Activated naive CD4-positive, alpha-beta T cell treated with anti-CD3 and anti-CD28 coated beads, Interleukin-2, amount 50 U/mL, for 72 hours (primary cell): Measurements from ENCODE around the gene FBXL16. TPM values are rescaled to one million over a fixed set of nuclear protein-coding genes. Genes with fewer than 3 reads are reported as not detected.

Source experiments
- ATAC-seq, 2 donors: fragments of 150-1000 bp; cut with Tn5 transposase; 2 replicates each; pipeline ENCODE4 v1.10.0; 2021; ENCODE audit warnings: mild to moderate bottlenecking in 2 of 2, moderate library complexity in 2 of 2
- DNase-seq, 2 donors: peaks; one replicate each; pipeline ENCODE4 v3.0.0; 2021 to 2022; ENCODE audit warnings: low spot score in 2 of 2
- H3K27ac Mint-ChIP-seq, 2 donors: one replicate each; pipeline ENCODE4 v1.8.0; 2022; ENCODE audit warnings: mild to moderate bottlenecking in 2 of 2, mixed read lengths in 2 of 2
- H3K36me3 Mint-ChIP-seq, 2 donors: one replicate each; pipeline ENCODE4 v1.8.0; 2022; ENCODE audit warnings: mixed read lengths in 2 of 2
- H3K9me3 Mint-ChIP-seq, 2 donors: one replicate each; pipeline ENCODE4 v1.8.0; 2022; ENCODE audit warnings: mixed read lengths in 2 of 2
- total RNA-seq, 2 donors: library from RNA; stranded (reverse); gene quantifications; one replicate each; pipeline ENCODE4 v1.2.3, GENCODE V29; 2022

FBXL16 gene
- total RNA-seq, 2 donors from 2014 or later, result 2.8 to 16.4 TPM

- ATAC-seq, result peak in 1 of 2 donors; percentile 5
These were observed 34.8 kb upstream of the FBXL16 start for GRCh38 chr16:740459-740763.

DNA sequence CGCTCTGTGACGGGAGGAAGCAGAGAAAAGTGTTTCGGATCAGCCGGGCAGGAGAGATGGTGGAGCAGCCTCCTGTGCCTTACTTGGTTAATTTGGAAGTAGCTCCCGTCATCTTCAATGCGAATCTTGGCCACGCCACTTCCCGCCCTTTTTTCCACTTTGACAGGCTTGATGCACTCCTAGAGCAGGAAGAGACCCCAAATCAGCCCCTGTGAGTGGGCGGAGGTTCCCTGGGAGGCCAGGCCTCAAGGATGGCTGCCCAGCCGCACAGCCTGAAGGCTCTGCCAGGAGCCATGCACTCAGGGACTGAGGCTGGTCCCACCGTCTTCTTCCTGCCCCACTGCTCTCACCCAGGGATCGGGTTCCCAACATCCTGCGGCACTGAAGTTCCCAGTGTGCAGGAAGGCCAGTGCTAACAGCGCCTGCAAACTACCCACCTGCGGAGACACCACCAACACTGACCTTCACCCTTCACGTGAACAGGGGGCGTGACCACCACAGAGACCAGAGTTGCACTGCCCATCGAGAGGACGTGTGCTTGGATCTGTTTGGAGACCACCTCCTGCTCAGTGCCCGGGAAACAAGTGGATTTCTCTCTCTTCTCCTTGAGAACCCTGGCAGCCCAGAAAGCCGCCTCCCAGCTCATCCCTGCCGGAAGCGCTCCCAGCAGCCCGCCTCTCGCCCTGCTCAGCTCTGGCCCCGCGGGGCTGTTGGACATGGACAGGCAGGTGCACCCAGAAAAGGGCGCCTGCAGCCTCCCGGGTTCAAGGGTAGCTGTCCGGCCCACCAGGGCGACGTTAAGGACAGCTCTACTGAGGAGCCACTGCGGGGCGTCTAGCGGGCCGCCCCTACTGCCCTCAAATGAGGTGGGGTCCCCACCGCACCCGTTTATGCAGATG, 34.2 kb upstream of the FBXL16 start:
- Mint-ChIP-seq H3K9me3 (no peaks in the 10 kb centered on the region), H3K27ac (peak overlapping the region; percentile 50 to 85), H3K36me3 (peaks cover 10 to 27% of the 10 kb centered on the region in 2 donors)
- ATAC-seq, result no peak
- DNase-seq, result no peak

More at GRCh38 chr16:740459-740763, 34.8 kb upstream of the FBXL16 start:
- Mint-ChIP-seq H3K36me3 (peaks cover 8 to 24% of the 10 kb centered on the region in 2 donors), H3K9me3 (no peaks in the 10 kb centered on the region), H3K27ac (peak overlapping the region in 1 of 2 donors; percentile 85)
- DNase-seq, result no peak

- no peak for ATAC-seq
- Mint-ChIP-seq H3K27ac (peak overlapping the region in 1 of 2 donors; percentile 74), H3K9me3 (no peaks in the 10 kb centered on the region), H3K36me3 (peaks cover 10 to 27% of the 10 kb centered on the region in 2 donors)
- no peak for DNase-seq
These were observed 31.4 kb upstream of the FBXL16 start for GRCh38 chr16:736936-737481.

- peak; percentile 78 to 92 for ATAC-seq
- peak overlapping the region; percentile 53 to 90 for H3K27ac Mint-ChIP-seq
- H3K36me3 Mint-ChIP-seq, result peaks cover 10 to 27% of the 10 kb centered on the region in 2 donors
- peak; percentile 57 to 74 for DNase-seq
- no peaks in the 10 kb centered on the region for H3K9me3 Mint-ChIP-seq
These were observed 30.4 kb upstream of the FBXL16 start for GRCh38 chr16:735982-736453.

DNA sequence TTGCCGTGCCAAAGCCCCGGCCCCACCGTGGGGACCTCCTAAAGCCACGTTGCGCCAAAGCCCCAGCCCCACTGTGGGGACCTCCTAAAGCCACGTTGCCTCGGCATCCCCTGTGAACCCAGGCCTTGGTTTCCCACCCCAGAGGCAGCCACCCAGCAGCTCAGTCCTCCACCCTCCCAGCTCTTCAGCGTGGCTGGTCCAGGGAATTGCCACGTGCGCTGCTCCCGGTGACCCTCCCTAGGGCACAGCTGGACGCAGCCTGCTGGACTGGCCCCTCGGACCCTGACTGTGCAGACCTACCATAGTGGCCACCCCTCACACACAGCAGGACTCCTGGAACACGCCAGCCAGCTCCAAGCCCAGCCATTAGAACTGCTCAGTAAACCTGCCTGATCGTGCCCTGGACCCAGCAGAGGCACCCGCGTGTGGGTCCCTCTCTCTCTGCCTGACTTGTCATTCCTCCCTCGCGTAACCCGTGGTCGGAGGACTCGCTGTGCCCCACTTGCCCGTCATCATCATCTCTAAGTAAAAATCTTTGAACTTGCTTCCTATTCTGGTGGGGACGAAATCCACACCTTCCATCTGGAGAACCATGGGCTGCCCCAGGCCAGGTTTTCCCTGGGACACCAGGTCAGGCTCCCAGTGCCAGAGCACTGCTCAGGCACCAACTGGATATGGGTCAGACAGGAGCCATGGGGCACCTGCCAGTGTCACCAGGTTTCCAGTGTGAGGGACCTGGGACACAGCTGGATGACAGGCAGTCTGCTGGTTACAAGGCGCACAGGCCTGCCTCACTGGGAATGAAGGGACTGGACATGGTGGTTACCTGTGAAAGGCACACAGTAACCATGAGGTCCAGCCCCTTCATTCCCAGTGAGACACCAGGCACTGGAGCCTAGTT, 29.6 kb upstream of the FBXL16 start:
- H3K27ac Mint-ChIP-seq, result peak overlapping the region; percentile 65 to 90
- ATAC-seq (no peak), DNase-seq (no peak)
- no peaks in the 10 kb centered on the region for H3K9me3 Mint-ChIP-seq
- peaks cover 10 to 27% of the 10 kb centered on the region in 2 donors for H3K36me3 Mint-ChIP-seq

DNA sequence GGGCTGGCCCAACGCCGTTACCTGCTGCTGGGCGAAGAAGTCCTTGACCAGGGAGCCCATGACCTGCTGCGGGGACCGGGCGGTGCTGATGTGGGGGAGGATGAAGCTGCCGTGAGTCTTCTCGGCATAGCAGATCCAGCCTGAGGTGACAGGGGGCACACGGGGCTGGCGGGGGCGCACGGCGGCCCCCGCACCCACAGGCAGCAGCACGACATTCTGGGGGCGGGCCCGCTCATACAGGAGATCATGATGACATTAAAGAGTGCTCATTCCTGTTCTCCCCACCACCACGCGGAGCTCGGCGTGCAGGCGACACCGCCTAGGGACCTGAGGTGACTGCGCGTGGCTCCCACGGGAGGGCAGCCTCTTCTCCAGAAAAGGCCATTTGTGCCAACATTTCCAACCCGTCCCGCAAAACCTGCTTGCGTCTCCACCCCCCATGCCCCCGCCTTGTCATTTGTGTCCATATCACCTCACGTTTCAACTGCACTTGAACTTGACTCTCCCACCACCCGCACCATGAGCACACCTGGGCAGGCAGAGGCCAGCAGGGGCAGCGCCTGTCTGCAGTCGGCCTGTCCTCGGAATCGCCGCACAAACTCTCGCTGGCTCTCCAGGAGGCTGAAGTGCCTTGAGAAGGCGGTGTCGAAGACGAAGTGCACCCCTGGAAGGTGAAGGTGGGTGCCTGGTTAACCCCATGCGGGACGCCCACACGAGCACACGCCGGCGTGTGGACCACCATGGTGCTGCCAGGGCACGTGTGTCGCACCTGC, 28.8 kb upstream of the FBXL16 start:
- no peak for DNase-seq
- ATAC-seq, result no peak
- Mint-ChIP-seq H3K27ac (no peak overlapping the region), H3K36me3 (peaks cover 10 to 23% of the 10 kb centered on the region in 2 donors), H3K9me3 (no peaks in the 10 kb centered on the region)

DNA sequence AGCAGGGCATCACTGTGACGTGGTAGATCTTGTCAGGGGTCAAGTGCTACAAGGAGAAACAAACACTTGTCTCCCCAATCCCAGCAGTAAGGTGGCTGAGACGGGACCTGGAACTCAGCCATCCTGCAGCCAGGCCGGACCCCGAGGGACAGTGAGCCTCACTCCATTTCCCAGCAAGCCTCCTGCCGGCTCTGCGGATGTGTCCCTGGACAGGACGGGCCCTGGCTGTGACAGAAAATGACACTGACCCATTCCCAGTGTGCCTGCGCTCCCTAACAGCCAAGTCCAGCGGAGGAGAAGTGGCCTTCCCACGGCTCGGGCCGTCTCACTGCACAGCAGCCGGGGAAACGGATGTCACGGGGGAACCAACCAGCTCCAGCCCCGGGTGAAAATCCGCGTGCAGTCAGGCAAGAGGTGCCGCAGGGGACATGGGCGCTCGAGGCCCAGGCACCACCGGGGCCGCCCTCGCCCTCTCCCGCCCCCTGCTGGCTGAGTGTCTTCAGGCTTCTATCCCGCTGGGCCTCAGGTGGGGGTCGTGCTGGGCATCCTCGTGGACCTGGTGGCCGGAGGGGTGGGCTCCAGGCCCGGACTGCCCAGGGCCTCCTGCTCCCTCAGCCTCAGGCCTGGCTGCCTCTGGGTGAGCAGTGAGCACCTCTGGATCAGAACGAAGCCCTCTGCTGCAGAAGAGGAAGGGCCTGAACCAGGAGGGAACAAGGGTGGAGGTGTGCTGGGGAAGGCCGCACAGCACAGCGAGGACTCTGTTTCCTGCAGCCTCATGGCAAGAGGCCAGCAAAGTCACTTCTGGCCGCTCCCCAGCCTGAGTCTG, 28.0 kb upstream of the FBXL16 start:
- H3K27ac Mint-ChIP-seq, result no peak overlapping the region
- DNase-seq (peak in 1 of 2 donors; percentile 68), ATAC-seq (no peak)
- no peaks in the 10 kb centered on the region for H3K9me3 Mint-ChIP-seq
- H3K36me3 Mint-ChIP-seq, result peaks cover 10 to 22% of the 10 kb centered on the region in 2 donors

GRCh38 chr16:732936-733335, 27.3 kb upstream of the FBXL16 start:
- no peak for DNase-seq
- Mint-ChIP-seq H3K36me3 (peaks cover 10 to 19% of the 10 kb centered on the region in 2 donors), H3K9me3 (no peaks in the 10 kb centered on the region), H3K27ac (no peak overlapping the region)
- ATAC-seq, result no peak

- DNase-seq (no peak), ATAC-seq (no peak)
- Mint-ChIP-seq H3K9me3 (no peaks in the 10 kb centered on the region), H3K36me3 (peaks cover 6 to 13% of the 10 kb centered on the region in 2 donors), H3K27ac (no peak overlapping the region)
These were observed 26.7 kb upstream of the FBXL16 start for GRCh38 chr16:732332-732731.

DNA sequence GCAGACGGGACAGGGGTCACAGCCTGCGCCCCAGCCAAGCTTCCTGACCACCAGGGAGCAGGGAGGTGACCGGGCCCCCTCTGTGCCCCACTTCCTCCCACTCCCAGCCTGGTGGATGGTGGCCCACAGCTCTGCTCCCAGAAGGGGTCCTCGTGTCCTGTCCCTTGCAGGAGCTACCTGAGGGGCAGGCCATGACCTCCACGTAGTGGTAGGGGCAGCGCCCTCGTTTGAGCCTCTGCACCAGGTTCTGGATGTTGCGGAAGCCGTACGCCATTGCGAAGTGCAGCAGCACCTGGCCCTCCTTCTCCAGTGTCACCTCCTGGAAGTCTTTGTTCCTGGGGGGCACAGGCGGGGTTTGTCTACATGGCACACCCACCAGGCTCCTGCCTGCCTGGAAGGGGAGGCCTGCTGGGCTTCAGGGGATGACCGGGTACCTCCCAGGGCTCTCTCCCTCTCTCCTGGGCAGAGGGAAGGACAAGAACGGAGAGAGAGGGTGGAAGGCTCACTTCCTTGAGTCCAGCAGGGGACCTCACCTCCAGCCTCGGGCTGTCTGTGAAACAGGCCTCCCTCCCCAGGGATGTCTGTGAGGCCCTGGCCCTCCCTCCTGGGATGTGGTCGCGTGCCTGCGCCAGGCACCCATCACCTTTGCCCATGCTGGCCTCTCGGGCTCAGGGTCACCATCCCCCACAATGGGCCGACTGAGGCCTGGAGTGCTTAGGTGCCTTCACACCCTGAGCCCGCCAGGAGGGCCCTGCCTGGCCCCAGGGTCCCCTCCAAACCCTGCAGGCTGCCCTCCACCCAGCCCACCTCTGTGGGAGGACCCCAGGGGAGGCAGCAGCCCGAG, 25.3 kb upstream of the FBXL16 start:
- no peak for ATAC-seq
- Mint-ChIP-seq H3K36me3 (peaks cover 5 to 6% of the 10 kb centered on the region in 2 donors), H3K9me3 (no peaks in the 10 kb centered on the region), H3K27ac (no peak overlapping the region)
- no peak for DNase-seq

- H3K27ac Mint-ChIP-seq, result no peak overlapping the region
- H3K36me3 Mint-ChIP-seq, result no peaks in the 10 kb centered on the region
- DNase-seq (peak in 1 of 2 donors; percentile 8), ATAC-seq (no peak)
- H3K9me3 Mint-ChIP-seq, result no peaks in the 10 kb centered on the region
These were observed 24.4 kb upstream of the FBXL16 start for GRCh38 chr16:729768-730665.

- no peaks in the 10 kb centered on the region for H3K9me3 Mint-ChIP-seq
- no peak for ATAC-seq
- H3K27ac Mint-ChIP-seq, result no peak overlapping the region
- DNase-seq, result no peak
- H3K36me3 Mint-ChIP-seq, result no peaks in the 10 kb centered on the region
These were observed 23.5 kb upstream of the FBXL16 start for GRCh38 chr16:728890-729744.
